Panc1 (cell line): ENCODE measurements around the gene TGM5. TPM values are rescaled to one million over a fixed set of nuclear protein-coding genes. Genes with fewer than 3 reads are reported as not detected.

Experiments used
- ATAC-seq: fragments of 200-7000 bp; cut with Tn5 transposase; 2 replicates; pipeline ENCODE4 v1.9.1; 2020; ENCODE audit warnings: mild to moderate bottlenecking, moderate library complexity
- BruUV-seq: library from RNA; stranded (reverse); fragments of 400-500 nt; replicated peaks from 2 replicates; lab custom pipeline; 2021; lab: Mats Ljungman, UMichigan
- CTCF ChIA-PET: fragments of 300-600 bp; sonication (Branson Sonifier 250); formaldehyde crosslinking; loops from one replicate; lab custom pipeline; 2022; ENCODE audit warnings: antibody characterized with exemption; lab: Charles Lee
- POLR2A ChIA-PET: fragments of 300-600 bp; sonication (Branson Sonifier 250); formaldehyde crosslinking; loops from one replicate; lab custom pipeline; 2022; ENCODE audit warnings: antibody characterized with exemption; lab: Charles Lee
- DNase-seq: peaks from one replicate; pipeline ENCODE4 v3.0.0-alpha.2; 2010; ENCODE audit warnings: low read depth, low spot score
- H3K27ac ChIP-seq: 2 replicates; pipeline ENCODE4 v1.5.1; 2011; ENCODE audit warnings: mild to moderate bottlenecking, low read length, inconsistent platforms
- H3K27me3 ChIP-seq: fragments of 200-500 bp; sonication (Bioruptor generic); 2 replicates; pipeline ENCODE4 v1.6.0; 2014; ENCODE audit warnings: low read length, inconsistent platforms; ENCODE audit not compliant: control insufficient read depth, insufficient read depth
- H3K36me3 ChIP-seq: fragments of 200-500 bp; sonication (Bioruptor generic); 2 replicates; pipeline ENCODE4 v1.5.1; 2014; ENCODE audit warnings: inconsistent platforms, mild to moderate bottlenecking, low read length, moderate library complexity; ENCODE audit not compliant: control insufficient read depth, insufficient read depth
- H3K4me1 ChIP-seq: 2 replicates; pipeline ENCODE4 v1.5.1; 2011; ENCODE audit warnings: inconsistent platforms, mild to moderate bottlenecking, low read length, moderate library complexity; ENCODE audit not compliant: control insufficient read depth, insufficient read depth
- H3K4me3 ChIP-seq, 2 experiments: 2 replicates each; pipeline ENCODE4 v1.5.1; 2011 to 2012; ENCODE audit warnings: low read depth in 2 of 2, low read length in 2 of 2, mild to moderate bottlenecking in 2 of 2, inconsistent platforms in 1 of 2, moderate library complexity in 1 of 2
- H3K9me3 ChIP-seq: fragments of 200-500 bp; sonication (Bioruptor generic); 2 replicates; pipeline ENCODE4 v1.5.1; 2014; ENCODE audit warnings: low read depth, mild to moderate bottlenecking, inconsistent platforms, low read length, moderate library complexity; ENCODE audit not compliant: control insufficient read depth, insufficient read depth
- CTCF ChIP-seq: fragments of 450-650 bp; IDR thresholded peaks from 2 replicates; pipeline ENCODE4 v1.5.1; 2017; ENCODE audit warnings: mild to moderate bottlenecking
- POLR2AphosphoS5 ChIP-seq: IDR thresholded peaks from 2 replicates; pipeline ENCODE4 v1.6.1; 2012; ENCODE audit warnings: mild to moderate bottlenecking, low read depth, low read length, moderate library complexity
- REST ChIP-seq, 2 experiments: IDR thresholded peaks; 2 replicates each; pipeline ENCODE4 v1.6.1; 2011 to 2012; ENCODE audit warnings: low read depth in 2 of 2, control low read depth in 1 of 2, low read length in 1 of 2, mild to moderate bottlenecking in 1 of 2, moderate library complexity in 1 of 2; ENCODE audit not compliant: insufficient read depth in 1 of 2
- SIN3A ChIP-seq: IDR thresholded peaks from 2 replicates; pipeline ENCODE4 v1.6.1; 2012; ENCODE audit warnings: low read depth, mild to moderate bottlenecking, low read length, moderate library complexity, borderline replicate concordance; ENCODE audit not compliant: insufficient read depth
- TCF7L2 ChIP-seq: IDR thresholded peaks from 2 replicates; pipeline ENCODE4 v1.6.1; 2011; ENCODE audit warnings: mild to moderate bottlenecking, low read depth, low read length, inconsistent platforms
- in situ Hi-C: cut with HindIII; loops from 2 replicates; pipeline ENCODE4 v1.10.0; 2016; ENCODE audit warnings: low sequenced_read_pairs, low pct_unique_long_range_greater_than_20kb
- intact Hi-C: fragments of 100-400 bp; cut with micrococcal nuclease; formaldehyde crosslinking; loops from one replicate; pipeline ENCODE4 v1.10.0; 2022; ENCODE audit not compliant: unreplicated experiment
- total RNA-seq: library from RNA; stranded (reverse); gene quantifications from one replicate; pipeline ENCODE4 v1.2.1, GENCODE V29; 2021; ENCODE audit not compliant: unreplicated experiment

Gene TGM5
- total RNA-seq, 1 experiment from 2014 or later: not detected

- H3K9me3 ChIP-seq: no peaks in the 10 kb centered on the region
- ATAC-seq (no peak), DNase-seq (no peak)
- no peak overlapping the region for H3K27ac ChIP-seq
- H3K4me3 ChIP-seq: no peak overlapping the region
- ChIA-PET POLR2A (no interaction called here), CTCF (no interaction called here)
- in situ Hi-C loops: no loop called here
- H3K36me3 ChIP-seq: no peaks in the 10 kb centered on the region
- H3K4me1 ChIP-seq: no peaks in the 10 kb centered on the region
- no peak for TF ChIP-seq TCF7L2
- no peak for TF ChIP-seq SIN3A
- no peak for TF ChIP-seq CTCF
- TF ChIP-seq POLR2AphosphoS5: no peak
- no peak for TF ChIP-seq REST (IDR thresholded peaks at IDR 0.05; ENCODE audit: insufficient read depth in 1 of 2, low read depth in 2 of 2, low read length in 1 of 2)
- no TSS peak for BruUV-seq
- intact Hi-C loops: no loop called here
- H3K27me3 ChIP-seq: 0 out of 2 replicates have a peak, but pooled peaks cover 5% of the 10 kb centered on the region
Measured at GRCh38 chr15:43237842-43238470, 28.8 kb downstream of the TGM5 start.

- Histone ChIP-seq H3K4me1 (no peaks in the 10 kb centered on the region), H3K9me3 (no peaks in the 10 kb centered on the region), H3K27ac (no peak overlapping the region), H3K27me3 (no peaks in the 10 kb centered on the region), H3K4me3 (no peak overlapping the region), H3K36me3 (no peaks in the 10 kb centered on the region)
- TF ChIP-seq CTCF: no peak
- no peak for TF ChIP-seq SIN3A
- no peak for TF ChIP-seq REST (IDR thresholded peaks at IDR 0.05; ENCODE audit: insufficient read depth in 1 of 2, low read depth in 2 of 2, low read length in 1 of 2)
- no peak for TF ChIP-seq POLR2AphosphoS5
- TF ChIP-seq TCF7L2: no peak
- BruUV-seq: no TSS peak
- no peak for ATAC-seq
- CTCF ChIA-PET: no interaction called here
- POLR2A ChIA-PET: interaction anchor here (0.6 kb wide), 2 partner anchors 43 to 687 kb away, joined by 4 read pairs; no protein-coding TSS in a partner anchor
- DNase-seq: no peak
- intact Hi-C loops: no loop called here
- in situ Hi-C loops: no loop called here
Measured at GRCh38 chr15:43235536-43235935, 31.2 kb downstream of the TGM5 start.
